OCI-LY3 (cell line): ENCODE measurements around the gene GMIP.

ENCODE experiments used
- CTCF ChIP-seq: fragments of 200-600, 300-600 bp; sonication (generic); IDR thresholded peaks from 2 replicates; pipeline ENCODE4 v1.5.1; 2014; ENCODE audit warnings: antibody characterized with exemption, low read length, low read depth
- EZH2phosphoT487 ChIP-seq: fragments of 200-600 bp; shearing (Covaris generic); IDR thresholded peaks from 2 replicates; pipeline ENCODE4 v1.6.1; 2018; ENCODE audit warnings: antibody characterized with exemption, mixed run types, low read depth

- TF ChIP-seq EZH2phosphoT487: no peak
- peak; percentile 14; the same call in 1 of the 2 replicates for TF ChIP-seq CTCF
Measured at GRCh38 chr19:19642506-19643157, 825 bp downstream of the GMIP start.
